HEK293 (cell line): Measurements from ENCODE around the gene PRR35.

Source experiments
- CTCF ChIP-seq: fragments of 450-650 bp; formaldehyde crosslinking; IDR thresholded peaks from 2 replicates; pipeline ENCODE4 v1.5.1; 2016; ENCODE audit warnings: missing biosample characterization, missing genetic modification characterization
- PATZ1 ChIP-seq: fragments of 450-650 bp; formaldehyde crosslinking; IDR thresholded peaks from 2 replicates; pipeline ENCODE4 v1.5.1; 2016; ENCODE audit warnings: missing biosample characterization, missing genetic modification characterization
- ZNF302 ChIP-seq: fragments of 450-650 bp; formaldehyde crosslinking; IDR thresholded peaks from 2 replicates; pipeline ENCODE4 v1.5.1; 2016; ENCODE audit warnings: missing biosample characterization, missing genetic modification characterization, low read depth

- TF ChIP-seq PATZ1 (tag by site-specific recombination), result no peak
- TF ChIP-seq CTCF (tag by site-specific recombination), result no peak
- TF ChIP-seq ZNF302 (tag by site-specific recombination), result no peak
Measured at GRCh38 chr16:544517-544916, 15.7 kb upstream of the PRR35 start.
